GM18511 (cell line): ENCODE measurements around the gene FNBP1.
A peak's percentile ranks its signal among the peaks of the same experiment; 100 is the strongest.

Experiments used
- ATAC-seq: cut with Tn5 transposase; IDR thresholded peaks from one replicate; pipeline ENCODE4 v1.9.1; 2021; ENCODE audit warnings: mild to moderate bottlenecking, moderate library complexity; ENCODE audit not compliant: unreplicated experiment

FNBP1 gene

GRCh38 chr9:129929496-129930125 is 113.4 kb downstream of the FNBP1 start:
- ATAC-seq = no peak

GRCh38 chr9:129923589-129923988 is 119.4 kb downstream of the FNBP1 start:
- ATAC-seq = no peak

- no peak for ATAC-seq
These were observed 121.1 kb downstream of the FNBP1 start for GRCh38 chr9:129921905-129922304.

- ATAC-seq = no peak
These were observed 123.1 kb downstream of the FNBP1 start for GRCh38 chr9:129919841-129920240.

GRCh38 chr9:129919277-129919676 is 123.7 kb downstream of the FNBP1 start:
- ATAC-seq = no peak

GRCh38 chr9:129918296-129918950 is 124.6 kb downstream of the FNBP1 start:
- ATAC-seq = no peak

- ATAC-seq = no peak
These were observed 126.3 kb downstream of the FNBP1 start for GRCh38 chr9:129916707-129917106.

- no peak for ATAC-seq
These were observed 128.9 kb downstream of the FNBP1 start for GRCh38 chr9:129914051-129914450.

- no peak for ATAC-seq
These were observed 132.1 kb downstream of the FNBP1 start for GRCh38 chr9:129910628-129911567.

GRCh38 chr9:129909851-129910250 is 133.1 kb downstream of the FNBP1 start:
- ATAC-seq = no peak

GRCh38 chr9:129908906-129909305 is 134.1 kb downstream of the FNBP1 start:
- no peak for ATAC-seq

GRCh38 chr9:129907201-129907600 is 135.8 kb downstream of the FNBP1 start:
- no peak for ATAC-seq

GRCh38 chr9:129906298-129906697 is 136.7 kb downstream of the FNBP1 start:
- ATAC-seq = no peak

- no peak for ATAC-seq
These were observed 138.3 kb downstream of the FNBP1 start for GRCh38 chr9:129904734-129905133.

- ATAC-seq = no peak
These were observed 140.3 kb downstream of the FNBP1 start for GRCh38 chr9:129902740-129903134.

GRCh38 chr9:129901993-129902739 is 140.8 kb downstream of the FNBP1 start:
- ATAC-seq = no peak

- peak; percentile 94 for ATAC-seq
These were observed 142.5 kb downstream of the FNBP1 start for GRCh38 chr9:129900263-129901027.

- no peak for ATAC-seq
These were observed 143.4 kb downstream of the FNBP1 start for GRCh38 chr9:129899620-129900019.

- no peak for ATAC-seq
These were observed 144.8 kb downstream of the FNBP1 start for GRCh38 chr9:129898185-129898584.

GRCh38 chr9:129897263-129897662 is 145.7 kb downstream of the FNBP1 start:
- ATAC-seq = no peak
